WTC11 (cell line): Measurements from ENCODE around the gene PRR23B. TPM values are rescaled to one million over a fixed set of nuclear protein-coding genes. Genes with fewer than 3 reads are reported as not detected.

Experiments
- ATAC-seq: fragments of 200-7000 bp; cut with Tn5 transposase; 2 replicates; pipeline ENCODE4 v1.10.0; 2021; ENCODE audit warnings: mild to moderate bottlenecking, moderate library complexity
- CTCF ChIA-PET: fragments of 300-600 bp; sonication (Branson Sonifier 250); formaldehyde crosslinking; loops from one replicate; lab custom pipeline; 2021; ENCODE audit warnings: antibody characterized with exemption; lab: Charles Lee
- POLR2A ChIA-PET: fragments of 350-600 bp; sonication (Branson Sonifier 250); formaldehyde crosslinking; loops from one replicate; lab custom pipeline; 2021; ENCODE audit warnings: antibody characterized with exemption; lab: Charles Lee
- DNase-seq: peaks from one replicate; pipeline ENCODE4 v3.0.0; 2021; ENCODE audit warnings: low spot score
- H3K27ac Mint-ChIP-seq: 2 replicates; pipeline ENCODE4 v1.8.0; 2021; ENCODE audit warnings: mixed read lengths
- H3K27me3 Mint-ChIP-seq: 2 replicates; pipeline ENCODE4 v1.8.0; 2021; ENCODE audit warnings: low read depth, mild to moderate bottlenecking, moderate library complexity, mixed read lengths
- H3K36me3 Mint-ChIP-seq: 2 replicates; pipeline ENCODE4 v1.8.0; 2021; ENCODE audit warnings: mixed read lengths
- H3K4me1 Mint-ChIP-seq: 2 replicates; pipeline ENCODE4 v1.8.0; 2022; ENCODE audit warnings: mixed read lengths
- H3K4me3 Mint-ChIP-seq: 2 replicates; pipeline ENCODE4 v1.8.0; 2021; ENCODE audit warnings: mild to moderate bottlenecking, moderate library complexity, mixed read lengths
- H3K9me3 Mint-ChIP-seq: 2 replicates; pipeline ENCODE4 v1.8.0; 2021; ENCODE audit warnings: mixed read lengths
- ATF3 ChIP-seq: sonication (generic); formaldehyde crosslinking; conservative IDR thresholded peaks from 2 replicates; pipeline ENCODE4 v1.8.1; 2022; ENCODE audit warnings: mild to moderate bottlenecking, missing genetic modification reagents
- EMX1 ChIP-seq: fragments of 250-450 bp; sonication (Bioruptor Pico); IDR thresholded peaks from 2 replicates; pipeline ENCODE4 v1.8.0; 2021; ENCODE audit warnings: mild to moderate bottlenecking
- FOXP1 ChIP-seq: sonication (generic); formaldehyde crosslinking; IDR thresholded peaks from 2 replicates; pipeline ENCODE4 v1.8.0; 2022; ENCODE audit warnings: missing genetic modification reagents, mild to moderate bottlenecking, moderate library complexity, borderline replicate concordance
- FOXP4 ChIP-seq: sonication (generic); formaldehyde crosslinking; IDR thresholded peaks from 2 replicates; pipeline ENCODE4 v1.8.0; 2022; ENCODE audit warnings: mild to moderate bottlenecking, missing genetic modification reagents
- GABPB1 ChIP-seq: sonication (generic); formaldehyde crosslinking; IDR thresholded peaks from 2 replicates; pipeline ENCODE4 v1.8.1; 2023; ENCODE audit warnings: mild to moderate bottlenecking, missing genetic modification reagents
- GTF2I ChIP-seq: fragments of 250-450 bp; sonication (Bioruptor Pico); conservative IDR thresholded peaks from 2 replicates; pipeline ENCODE4 v1.4.0; 2021; ENCODE audit warnings: mild to moderate bottlenecking
- IRF2 ChIP-seq: sonication (generic); formaldehyde crosslinking; IDR thresholded peaks from 2 replicates; pipeline ENCODE4 v1.8.0; 2022; ENCODE audit warnings: low read depth, missing genetic modification reagents, borderline replicate concordance
- JUN ChIP-seq: sonication (generic); formaldehyde crosslinking; IDR thresholded peaks from 2 replicates; pipeline ENCODE4 v1.8.0; 2023; ENCODE audit warnings: mild to moderate bottlenecking, missing genetic modification reagents
- NFATC4 ChIP-seq: fragments of 250-450 bp; sonication (Bioruptor Pico); IDR thresholded peaks from 2 replicates; pipeline ENCODE4 v1.9.0; 2021; ENCODE audit warnings: mild to moderate bottlenecking
- NFE2L1 ChIP-seq: sonication (generic); formaldehyde crosslinking; IDR thresholded peaks from 2 replicates; pipeline ENCODE4 v1.8.1; 2023; ENCODE audit warnings: missing genetic modification reagents
- PRDM15 ChIP-seq: sonication (generic); formaldehyde crosslinking; IDR thresholded peaks from 2 replicates; pipeline ENCODE4 v1.8.0; 2022; ENCODE audit warnings: missing genetic modification reagents
- PREB ChIP-seq: sonication (generic); formaldehyde crosslinking; IDR thresholded peaks from 2 replicates; pipeline ENCODE4 v1.8.1; 2022; ENCODE audit warnings: mild to moderate bottlenecking, missing genetic modification reagents, moderate library complexity, borderline replicate concordance
- PRRX2 ChIP-seq: fragments of 250-450 bp; sonication (Bioruptor Pico); IDR thresholded peaks from 2 replicates; pipeline ENCODE4 v1.8.0; 2021; ENCODE audit warnings: mild to moderate bottlenecking
- SMAD4 ChIP-seq: sonication (generic); formaldehyde crosslinking; IDR thresholded peaks from 2 replicates; pipeline ENCODE4 v1.8.0; 2022; ENCODE audit warnings: mild to moderate bottlenecking, missing genetic modification reagents
- STAT6 ChIP-seq: sonication (generic); formaldehyde crosslinking; conservative IDR thresholded peaks from 2 replicates; pipeline ENCODE4 v1.8.1; 2023; ENCODE audit warnings: mild to moderate bottlenecking, low read depth, missing genetic modification reagents, moderate library complexity
- ZBTB21 ChIP-seq: sonication (generic); formaldehyde crosslinking; IDR thresholded peaks from 2 replicates; pipeline ENCODE4 v1.8.1; 2023; ENCODE audit warnings: mild to moderate bottlenecking, missing genetic modification reagents, borderline replicate concordance
- ZMAT4 ChIP-seq: fragments of 250-450 bp; sonication (Bioruptor Pico); IDR thresholded peaks from 2 replicates; pipeline ENCODE4 v1.9.0; 2021; ENCODE audit warnings: mild to moderate bottlenecking
- ZNF138 ChIP-seq: sonication (generic); formaldehyde crosslinking; conservative IDR thresholded peaks from 2 replicates; pipeline ENCODE4 v1.8.1; 2022; ENCODE audit warnings: mild to moderate bottlenecking, moderate library complexity, missing genetic modification reagents
- ZNF512 ChIP-seq: sonication (generic); formaldehyde crosslinking; IDR thresholded peaks from 2 replicates; pipeline ENCODE4 v1.8.1; 2022; ENCODE audit warnings: missing genetic modification reagents, borderline replicate concordance
- total RNA-seq: library from RNA; stranded (reverse); gene quantifications from 3 replicates; pipeline ENCODE4 v1.2.3, GENCODE V29; 2021

The PRR23B gene
- total RNA-seq, 1 experiment from 2014 or later, result not detected

- TF ChIP-seq ZNF512, result no peak
- TF ChIP-seq SMAD4 (CRISPR knock-in tag), result no peak
- TF ChIP-seq JUN (CRISPR knock-in tag), result no peak
- TF ChIP-seq FOXP1 (CRISPR knock-in tag), result no peak
- no peak for TF ChIP-seq ZMAT4
- TF ChIP-seq PRRX2 (CRISPR knock-in tag), result no peak
- no peak for TF ChIP-seq EMX1 (CRISPR knock-in tag)
- TF ChIP-seq, all 79 proteins: peak for 0
These were observed 474 bp downstream of the PRR23B start (continued) for GRCh38 chr3:139020036-139020867.

GRCh38 chr3:139016430-139017048 is 4.2 kb downstream of the PRR23B start:
- Mint-ChIP-seq H3K36me3 (no peaks in the 10 kb centered on the region), H3K4me1 (no peaks in the 10 kb centered on the region), H3K27me3 (no peaks in the 10 kb centered on the region), H3K4me3 (no peak overlapping the region), H3K9me3 (peaks cover 16% of the 10 kb centered on the region), H3K27ac (no peak overlapping the region)
- ChIA-PET POLR2A (no interaction called here), CTCF (interaction anchor here (1.1 kb wide), 1 partner anchor 37 kb away, joined by 3 read pairs; no protein-coding TSS in a partner anchor)
- DNase-seq (no peak), ATAC-seq (no peak)
- TF ChIP-seq PRDM15 (CRISPR knock-in tag), result no peak
- TF ChIP-seq STAT6, result no peak
- no peak for TF ChIP-seq IRF2 (CRISPR knock-in tag)
- no peak for TF ChIP-seq ZMAT4
- TF ChIP-seq ZNF138 (CRISPR knock-in tag), result no peak
- no peak for TF ChIP-seq FOXP4 (CRISPR knock-in tag)
- TF ChIP-seq NFATC4 (CRISPR knock-in tag), result no peak
- no peak for TF ChIP-seq PREB (CRISPR knock-in tag)
- no peak for TF ChIP-seq NFE2L1 (CRISPR knock-in tag)
- TF ChIP-seq ZBTB21, result no peak
- TF ChIP-seq GABPB1 (CRISPR knock-in tag), result no peak
- TF ChIP-seq GTF2I (CRISPR knock-in tag), result no peak
- no peak for TF ChIP-seq ATF3
